DMS153 treated with DMSO at 0.1 percent for 48 hours (cell line): ENCODE results near the gene ROPN1.
"Not testable (repeated sequence)": the region's sequence is repeated elsewhere in the genome, so short reads cannot be mapped to it uniquely, and the experiment has no call there.

Experiments
- DNase-seq: peaks from one replicate; lab custom pipeline; 2025; ENCODE audit not compliant: unreplicated experiment; lab: John Stamatoyannopoulos, UW

ROPN1 gene

GRCh38 chr3:123997543-123997942 is 5.6 kb upstream of the ROPN1 start:
- DNase-seq: no peak

DNA sequence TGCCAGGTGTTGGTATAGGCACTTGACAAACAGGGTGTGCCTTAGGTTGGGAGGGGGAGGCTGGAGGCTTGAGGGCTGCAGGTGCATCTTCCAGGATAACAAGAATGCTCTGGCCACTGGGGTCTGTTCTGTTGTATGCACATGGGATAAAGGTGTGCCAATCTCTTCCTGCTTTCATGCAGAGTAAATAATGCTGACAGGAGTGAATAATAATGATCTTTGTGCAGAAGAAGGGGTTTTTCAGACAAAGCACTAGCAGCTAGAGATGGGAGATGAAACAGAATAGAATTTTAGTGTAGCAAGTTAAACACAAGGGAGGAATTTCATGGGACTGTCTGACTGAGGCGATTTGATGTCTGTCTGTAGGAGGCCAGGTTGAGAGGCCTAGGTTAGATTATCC is 1.9 kb upstream of the ROPN1 start:
- DNase-seq: peak; percentile 22

GRCh38 chr3:123986427-123986826 is 5.5 kb downstream of the ROPN1 start:
- DNase-seq: no peak

GRCh38 chr3:123984957-123985356 is 7.0 kb downstream of the ROPN1 start:
- no peak for DNase-seq

DNA sequence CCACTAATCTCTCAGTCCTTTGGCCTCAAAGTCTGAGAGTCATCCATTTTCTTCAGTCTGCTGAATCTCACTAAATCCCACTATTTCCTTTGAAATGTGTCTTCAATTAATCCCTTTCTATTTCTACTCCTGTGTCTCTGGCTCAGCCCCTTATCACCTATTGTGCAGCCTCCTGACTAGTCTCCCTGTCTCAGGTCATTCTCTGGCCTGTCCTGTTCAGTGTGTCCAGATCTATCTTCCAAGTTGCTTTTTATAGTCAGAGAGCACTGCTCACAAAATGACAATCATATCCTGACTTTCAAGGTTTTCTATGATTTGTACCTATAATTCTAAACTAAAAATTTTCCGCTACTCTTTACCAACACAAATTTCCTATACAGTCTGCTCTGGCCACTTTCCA is 7.6 kb downstream of the ROPN1 start:
- DNase-seq: no peak

DNA sequence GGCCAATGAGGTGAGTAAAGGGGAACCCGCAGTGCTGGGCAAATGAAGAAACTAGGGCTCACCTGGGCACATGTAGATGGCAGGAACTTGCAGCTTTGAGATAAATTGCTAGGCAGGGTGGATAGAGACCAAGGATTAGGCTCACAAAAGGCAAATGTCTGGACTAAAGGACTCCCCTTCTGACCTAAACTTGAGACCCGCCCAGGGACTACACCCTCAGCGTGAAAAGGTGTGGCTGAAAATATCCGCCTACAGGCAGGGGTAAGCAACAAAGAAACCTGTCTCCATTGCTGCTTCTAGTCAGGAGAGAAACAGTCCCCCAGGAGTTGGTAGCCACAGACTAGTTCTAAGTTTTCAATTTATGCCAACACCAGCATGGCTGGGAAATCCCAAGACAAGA is 10.6 kb downstream of the ROPN1 start:
- not testable (repeated sequence) for DNase-seq

GRCh38 chr3:123980539-123980938 is 11.4 kb downstream of the ROPN1 start:
- DNase-seq: no peak

GRCh38 chr3:123979525-123980501 is 12.1 kb downstream of the ROPN1 start:
- DNase-seq: peak; percentile 35

GRCh38 chr3:123976904-123977303 is 15.0 kb downstream of the ROPN1 start:
- DNase-seq: not testable (repeated sequence)

DNA sequence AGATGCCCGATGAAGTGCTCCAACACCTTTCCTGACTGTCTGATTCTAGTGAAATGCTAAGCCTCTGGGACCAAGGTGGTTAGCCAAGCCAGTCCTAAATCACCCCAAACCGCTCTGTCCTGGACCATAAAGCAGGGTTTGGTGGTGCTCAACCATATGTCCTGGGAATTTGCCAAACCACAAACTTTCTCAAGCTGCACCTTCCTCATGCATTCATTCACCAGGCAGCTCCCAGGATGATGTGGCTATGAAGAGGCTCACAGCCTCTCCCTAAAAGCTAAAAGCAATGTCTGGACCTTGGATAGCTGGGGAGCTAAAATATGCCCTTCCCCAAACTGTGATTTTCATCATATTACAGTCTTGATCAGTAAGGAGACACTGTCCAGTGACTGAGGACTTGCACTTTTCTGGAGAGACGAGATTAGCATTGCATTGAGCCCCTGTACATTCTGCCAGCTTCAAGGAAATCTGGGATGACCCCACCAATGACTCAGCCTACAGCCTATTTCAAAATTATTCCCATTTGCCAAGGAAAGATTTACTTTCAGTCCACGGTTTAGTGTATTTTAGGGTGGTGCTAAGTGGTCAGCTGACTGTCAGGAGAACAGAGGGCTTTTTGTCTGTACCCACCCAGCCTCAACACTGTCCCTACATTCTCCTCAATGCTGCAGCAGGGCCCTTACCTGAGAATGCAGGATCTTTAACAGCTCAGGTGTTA is 15.6 kb downstream of the ROPN1 start:
- not testable (repeated sequence) for DNase-seq

DNA sequence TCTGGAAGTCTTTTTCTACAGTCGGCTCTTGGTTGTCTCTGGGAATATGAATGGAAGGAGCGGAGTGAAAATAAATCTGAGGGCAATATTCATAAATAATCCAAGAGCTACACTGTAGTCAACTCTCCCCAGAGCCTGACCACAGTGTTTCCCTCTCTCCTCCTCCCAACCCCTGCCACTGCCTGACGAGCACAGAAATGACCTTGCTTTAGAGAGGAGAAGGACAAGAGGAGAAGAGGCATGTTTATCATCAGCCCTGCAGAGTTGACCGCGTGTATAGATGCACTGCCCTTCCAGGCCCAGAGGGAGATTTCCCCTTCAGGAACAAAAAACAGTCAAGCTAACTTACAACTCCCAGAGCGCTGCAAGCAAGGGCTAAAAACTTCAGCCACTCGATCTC is 16.9 kb downstream of the ROPN1 start:
- not testable (repeated sequence) for DNase-seq

GRCh38 chr3:123971406-123971805 is 20.5 kb downstream of the ROPN1 start:
- no peak for DNase-seq

DNA sequence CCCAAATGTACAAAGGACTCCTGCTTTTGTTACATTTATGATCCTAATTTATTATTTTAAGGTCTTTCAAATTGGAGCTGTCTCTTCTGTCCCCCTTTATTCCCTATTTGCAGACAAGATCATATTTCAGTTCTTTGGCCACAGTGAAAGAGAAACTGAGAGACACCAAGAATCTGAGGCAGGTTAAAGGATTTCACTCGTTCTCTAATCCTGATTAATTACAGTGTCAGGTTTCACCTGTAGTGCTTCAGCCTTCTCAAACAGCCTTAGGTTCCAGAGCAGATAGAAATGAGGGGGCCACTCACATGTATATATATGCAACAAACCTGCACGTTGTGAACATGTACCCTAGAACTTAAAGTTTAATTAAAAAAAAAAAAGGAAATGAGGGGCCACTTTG is 24.7 kb downstream of the ROPN1 start:
- not testable (repeated sequence) for DNase-seq

DNA sequence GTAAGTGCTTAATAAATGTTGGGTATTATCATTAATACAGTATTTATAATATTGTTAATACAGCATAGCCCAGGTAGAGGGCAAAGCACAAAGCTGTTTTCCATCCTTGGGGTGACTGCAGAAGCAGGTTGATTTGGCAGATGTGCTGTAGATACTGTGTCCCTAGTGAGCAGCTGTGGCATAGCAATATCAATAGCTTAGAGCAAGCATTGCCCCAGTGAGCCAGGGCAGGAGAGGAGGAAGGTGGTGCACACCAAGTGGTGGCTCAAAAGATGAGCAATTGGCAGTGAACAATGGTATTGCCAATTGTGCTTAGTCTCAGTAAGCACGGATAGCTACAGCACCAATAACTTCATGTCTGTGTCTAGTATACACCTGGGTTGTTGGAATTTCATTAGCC is 25.1 kb downstream of the ROPN1 start:
- not testable (repeated sequence) for DNase-seq

- DNase-seq: not testable (repeated sequence)
These were observed 27.1 kb downstream of the ROPN1 start for GRCh38 chr3:123964793-123965192.

- DNase-seq: no peak
These were observed 30.4 kb downstream of the ROPN1 start for GRCh38 chr3:123961508-123961856.

GRCh38 chr3:123960781-123961507 is 31.0 kb downstream of the ROPN1 start, which contains the start of gene CCDC14:
Gene CCDC14 (minus strand): TSS chr3:123961229. CDS start chr3:123961173, 56 bp downstream.
- DNase-seq: peak; percentile 84

- no peak for DNase-seq
These were observed 38.2 kb downstream of the ROPN1 start for GRCh38 chr3:123953735-123954134.

DNA sequence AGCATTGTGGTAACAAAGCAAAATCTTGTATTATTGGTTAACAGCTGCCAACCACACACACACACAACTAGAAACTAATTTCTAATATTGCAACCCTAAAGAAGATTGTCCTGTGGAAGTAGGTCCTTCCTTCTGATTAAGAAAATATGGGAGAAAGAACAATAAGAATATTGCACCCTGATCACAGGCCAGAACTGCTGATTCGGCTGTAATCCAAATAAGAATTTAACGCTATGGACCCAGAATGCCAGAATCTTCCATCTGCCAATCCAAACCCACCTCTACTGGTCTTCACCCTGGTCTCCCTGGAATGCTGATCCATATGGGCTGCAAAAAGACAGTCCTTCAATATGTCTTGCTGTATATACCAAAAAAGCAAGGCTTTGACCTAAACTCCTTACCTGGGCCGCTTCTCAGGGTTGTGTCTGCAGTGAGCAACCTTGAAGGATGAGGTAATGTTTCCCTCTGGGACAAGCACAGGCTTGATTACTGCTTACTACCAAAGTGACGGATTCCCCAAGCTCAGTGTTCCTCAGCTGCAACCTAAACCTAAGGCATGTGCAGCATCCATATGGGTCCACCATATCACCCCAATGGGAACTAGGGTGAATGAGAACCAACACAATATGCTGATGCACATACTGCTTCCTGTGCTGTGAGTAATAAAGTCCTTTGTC is 38.9 kb downstream of the ROPN1 start:
- DNase-seq: no peak

- peak; percentile 95 for DNase-seq
These were observed 40.1 kb downstream of the ROPN1 start for GRCh38 chr3:123951522-123952447.
